HCT116 (cell line): ENCODE data around the gene ABCA6. TPM values are rescaled to one million over a fixed set of nuclear protein-coding genes. Genes with fewer than 3 reads are reported as not detected.

Experiments used
- ATAC-seq: fragments of 200-7000 bp; cut with Tn5 transposase; 2 replicates; pipeline ENCODE4 v1.9.1; 2020; ENCODE audit warnings: mild to moderate bottlenecking, moderate library complexity
- BruUV-seq: library from RNA; stranded (reverse); fragments of 400-500 nt; replicated peaks from 2 replicates; lab custom pipeline; 2021; lab: Mats Ljungman, UMichigan
- CTCF ChIA-PET: fragments of 300-600 bp; sonication (Branson Sonifier 250); formaldehyde crosslinking; loops from one replicate; lab custom pipeline; 2021; ENCODE audit warnings: antibody characterized with exemption; lab: Charles Lee
- POLR2A ChIA-PET: fragments of 300-600, 350-600 bp; sonication (Branson Sonifier 250); formaldehyde crosslinking; loops from one replicate; lab custom pipeline; 2021; ENCODE audit warnings: antibody characterized with exemption; lab: Charles Lee
- RAD21 ChIA-PET, 2 experiments: fragments of 300-600 bp; sonication (Branson Sonifier 250); formaldehyde crosslinking; loops; one replicate each; lab custom pipeline; 2023; ENCODE audit warnings: low total read pairs in 2 of 2; ENCODE audit not compliant: uncharacterized antibody in 2 of 2, unreplicated experiment in 2 of 2, low non-redundant PET in 1 of 2; lab: Charles Lee
- DNase-seq: peaks from one replicate; pipeline ENCODE4 v3.0.0-alpha.2; 2010; ENCODE audit warnings: low read depth, low spot score
- H2AFZ ChIP-seq: fragments of 200-600 bp; shearing (Covaris generic), sonication (generic); 2 replicates; pipeline ENCODE4 v1.6.1; 2017; ENCODE audit warnings: low read depth, mixed run types, mixed read lengths, antibody characterized with exemption, low read length; ENCODE audit not compliant: poor library complexity, severe bottlenecking
- H3K27ac ChIP-seq: 2 replicates; pipeline ENCODE4 v1.5.1; 2012; ENCODE audit warnings: low read depth, low read length
- H3K27me3 ChIP-seq: fragments of 200-600 bp; sonication (generic); 2 replicates; pipeline ENCODE4 v1.6.1; 2016; ENCODE audit warnings: mixed run types, low read length, mixed read lengths; ENCODE audit not compliant: insufficient read depth
- H3K36me3 ChIP-seq, 2 experiments: fragments of 200-500 bp in 1 of 2; fragments of 200-600 bp in 1 of 2; sonication (Bioruptor generic) in 1 of 2; sonication (generic) in 1 of 2; 2 replicates each; pipeline versions ENCODE4 v1.5.1 to v1.6.1; 2014 to 2016; ENCODE audit warnings: low read length in 2 of 2, inconsistent platforms in 1 of 2, mixed read lengths in 1 of 2, mixed run types in 1 of 2; ENCODE audit not compliant: insufficient read depth in 2 of 2, control insufficient read depth in 1 of 2
- H3K4me1 ChIP-seq, 2 experiments: fragments of 200-600 bp in 1 of 2; sonication (generic) in 1 of 2; 2 replicates each; pipeline versions ENCODE4 v1.5.1 to v1.6.1; 2012 to 2017; ENCODE audit warnings: low read length in 2 of 2, inconsistent platforms in 1 of 2, mild to moderate bottlenecking in 1 of 2, mixed read lengths in 1 of 2, mixed run types in 1 of 2, moderate library complexity in 1 of 2; ENCODE audit not compliant: insufficient read depth in 2 of 2, control insufficient read depth in 1 of 2
- H3K4me2 ChIP-seq: fragments of 200-600 bp; sonication (generic); 2 replicates; pipeline ENCODE4 v1.6.1; 2017; ENCODE audit warnings: mixed run types, low read length, mixed read lengths
- H3K4me3 ChIP-seq, 2 experiments: fragments of 200-600 bp in 1 of 2; sonication (generic) in 1 of 2; replicated peaks in 1 of 2; 2 replicates each; pipeline ENCODE4 v1.5.1; 2011 to 2016; ENCODE audit warnings: low read length in 2 of 2, control low read depth in 1 of 2, low read depth in 1 of 2, mild to moderate bottlenecking in 1 of 2, mixed read lengths in 1 of 2, mixed run types in 1 of 2
- H3K79me2 ChIP-seq: fragments of 200-600 bp; sonication (generic); 2 replicates; pipeline ENCODE4 v1.6.1; 2017; ENCODE audit warnings: mild to moderate bottlenecking, mixed run types, low read length, moderate library complexity, mixed read lengths; ENCODE audit not compliant: insufficient read depth
- H3K9ac ChIP-seq: fragments of 200-600 bp; sonication (generic); 2 replicates; pipeline ENCODE4 v1.6.1; 2016; ENCODE audit warnings: low read length, mixed read lengths
- H3K9me2 ChIP-seq: fragments of 200-600 bp; sonication (generic), shearing (Covaris generic); 2 replicates; pipeline ENCODE4 v1.6.1; 2017; ENCODE audit warnings: mixed run types, mild to moderate bottlenecking, moderate library complexity; ENCODE audit not compliant: insufficient read depth
- H3K9me3 ChIP-seq, 2 experiments: fragments of 200-500 bp in 1 of 2; fragments of 200-600 bp in 1 of 2; sonication (Bioruptor generic) in 1 of 2; sonication (generic) in 1 of 2; 2 replicates each; pipeline ENCODE4 v1.6.1; 2014 to 2017; ENCODE audit warnings: low read length in 2 of 2, mixed read lengths in 2 of 2, inconsistent platforms in 1 of 2, low read depth in 1 of 2, mild to moderate bottlenecking in 1 of 2, mixed run types in 1 of 2, moderate library complexity in 1 of 2; ENCODE audit not compliant: control insufficient read depth in 1 of 2, insufficient read depth in 1 of 2
- H4K20me1 ChIP-seq: fragments of 200-600 bp; sonication (generic), shearing (Covaris generic); 2 replicates; pipeline ENCODE4 v1.6.1; 2017; ENCODE audit warnings: mixed run types, mild to moderate bottlenecking, moderate library complexity; ENCODE audit not compliant: insufficient read depth
- CEBPB ChIP-seq: IDR thresholded peaks from 2 replicates; pipeline ENCODE4 v1.6.1; 2012; ENCODE audit warnings: low read depth
- EGR1 ChIP-seq: IDR thresholded peaks from 2 replicates; pipeline ENCODE4 v1.6.1; 2012; ENCODE audit warnings: low read depth
- EZH2 ChIP-seq: fragments of 200-600 bp; sonication (generic); IDR thresholded peaks from 2 replicates; pipeline ENCODE4 v1.6.1; 2017; ENCODE audit warnings: antibody characterized with exemption, mixed run types
- EZH2phosphoT487 ChIP-seq: fragments of 200-600 bp; IDR thresholded peaks from 2 replicates; pipeline ENCODE4 v1.6.1; 2018; ENCODE audit warnings: antibody characterized with exemption, borderline replicate concordance
- POLR2A ChIP-seq: IDR thresholded peaks from 2 replicates; pipeline ENCODE4 v1.7.0; 2011; ENCODE audit warnings: borderline replicate concordance; ENCODE audit not compliant: insufficient read depth, insufficient read length; ENCODE audit errors: extremely low read depth
- SP1 ChIP-seq: IDR thresholded peaks from 2 replicates; pipeline ENCODE4 v1.6.1; 2012; ENCODE audit warnings: low read depth
- YY1 ChIP-seq: IDR thresholded peaks from 2 replicates; pipeline ENCODE4 v1.6.1; 2011; ENCODE audit warnings: low read length, low read depth, moderate library complexity, mild to moderate bottlenecking; ENCODE audit not compliant: insufficient replicate concordance; ENCODE audit errors: extremely low read depth
- ZNF274 ChIP-seq: fragments of 200-500 bp; sonication (Bioruptor generic); IDR thresholded peaks from 2 replicates; pipeline ENCODE4 v1.6.1; 2014; ENCODE audit warnings: mild to moderate bottlenecking, low read depth, low read length, inconsistent platforms
- intact Hi-C: fragments of 100-400 bp; cut with micrococcal nuclease; formaldehyde crosslinking; loops from 2 replicates; pipeline ENCODE4 v1.10.0; 2022
- total RNA-seq: library from RNA; stranded (reverse); gene quantifications from one replicate; pipeline ENCODE4 v1.2.1, GENCODE V29; 2021; ENCODE audit not compliant: unreplicated experiment
- TF ChIP-seq, protein P1 (sequence below): IDR thresholded peaks from 2 replicates; pipeline ENCODE4 v1.6.1; 2012
- TF ChIP-seq, protein P2 (sequence below): IDR thresholded peaks from 2 replicates; pipeline ENCODE4 v1.6.1; 2012; ENCODE audit warnings: low read depth
- TF ChIP-seq, protein P3 (sequence below): IDR thresholded peaks from 2 replicates; pipeline ENCODE4 v1.6.1; 2012

ABCA6 gene
- total RNA-seq, 1 experiment from 2014 or later: 0.44 TPM

DNA sequence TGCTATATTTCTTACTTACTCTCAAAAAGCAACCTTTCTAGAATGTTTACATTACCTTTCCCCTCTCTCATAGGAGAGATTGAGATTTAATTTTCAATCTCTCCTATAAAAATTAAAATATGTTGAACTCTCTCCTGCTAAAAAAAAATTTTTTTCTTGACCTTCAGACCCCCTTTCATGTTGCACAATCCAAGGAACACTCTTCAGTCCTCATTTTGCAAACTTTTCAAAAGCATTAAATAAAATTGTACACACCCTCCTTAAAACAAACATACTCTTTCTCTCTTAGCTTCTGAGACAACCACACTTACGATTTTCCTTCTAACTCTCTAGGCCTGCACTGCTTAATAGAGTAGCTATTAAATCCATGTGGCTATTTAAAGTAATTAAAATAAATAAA is 8.6 kb upstream of the ABCA6 start:
- no peaks in the 10 kb centered on the region for H3K4me1 ChIP-seq
- POLR2A ChIA-PET: no interaction called here

More for the DNA sequence above, 8.6 kb upstream of the ABCA6 start:
- Histone ChIP-seq H2AFZ (no peak overlapping the region), H3K9me2 (no peaks in the 10 kb centered on the region), H3K36me3 (no peaks in the 10 kb centered on the region), H3K4me3 (no peak overlapping the region), H4K20me1 (no peaks in the 10 kb centered on the region), H3K4me2 (no peak overlapping the region), H3K79me2 (no peaks in the 10 kb centered on the region), H3K27me3 (no peaks in the 10 kb centered on the region), H3K9me3 (no peaks in the 10 kb centered on the region), H3K27ac (no peak overlapping the region), H3K9ac (no peak overlapping the region)
- ChIA-PET RAD21 (no interaction called here), CTCF (no interaction called here)
- no TSS peak for BruUV-seq
- no peak for ATAC-seq
- no peak for TF ChIP-seq CEBPB
- TF ChIP-seq EZH2phosphoT487: no peak
- TF ChIP-seq, protein P1, sequence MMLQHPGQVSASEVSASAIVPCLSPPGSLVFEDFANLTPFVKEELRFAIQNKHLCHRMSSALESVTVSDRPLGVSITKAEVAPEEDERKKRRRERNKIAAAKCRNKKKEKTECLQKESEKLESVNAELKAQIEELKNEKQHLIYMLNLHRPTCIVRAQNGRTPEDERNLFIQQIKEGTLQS: no peak
- TF ChIP-seq, protein P2, sequence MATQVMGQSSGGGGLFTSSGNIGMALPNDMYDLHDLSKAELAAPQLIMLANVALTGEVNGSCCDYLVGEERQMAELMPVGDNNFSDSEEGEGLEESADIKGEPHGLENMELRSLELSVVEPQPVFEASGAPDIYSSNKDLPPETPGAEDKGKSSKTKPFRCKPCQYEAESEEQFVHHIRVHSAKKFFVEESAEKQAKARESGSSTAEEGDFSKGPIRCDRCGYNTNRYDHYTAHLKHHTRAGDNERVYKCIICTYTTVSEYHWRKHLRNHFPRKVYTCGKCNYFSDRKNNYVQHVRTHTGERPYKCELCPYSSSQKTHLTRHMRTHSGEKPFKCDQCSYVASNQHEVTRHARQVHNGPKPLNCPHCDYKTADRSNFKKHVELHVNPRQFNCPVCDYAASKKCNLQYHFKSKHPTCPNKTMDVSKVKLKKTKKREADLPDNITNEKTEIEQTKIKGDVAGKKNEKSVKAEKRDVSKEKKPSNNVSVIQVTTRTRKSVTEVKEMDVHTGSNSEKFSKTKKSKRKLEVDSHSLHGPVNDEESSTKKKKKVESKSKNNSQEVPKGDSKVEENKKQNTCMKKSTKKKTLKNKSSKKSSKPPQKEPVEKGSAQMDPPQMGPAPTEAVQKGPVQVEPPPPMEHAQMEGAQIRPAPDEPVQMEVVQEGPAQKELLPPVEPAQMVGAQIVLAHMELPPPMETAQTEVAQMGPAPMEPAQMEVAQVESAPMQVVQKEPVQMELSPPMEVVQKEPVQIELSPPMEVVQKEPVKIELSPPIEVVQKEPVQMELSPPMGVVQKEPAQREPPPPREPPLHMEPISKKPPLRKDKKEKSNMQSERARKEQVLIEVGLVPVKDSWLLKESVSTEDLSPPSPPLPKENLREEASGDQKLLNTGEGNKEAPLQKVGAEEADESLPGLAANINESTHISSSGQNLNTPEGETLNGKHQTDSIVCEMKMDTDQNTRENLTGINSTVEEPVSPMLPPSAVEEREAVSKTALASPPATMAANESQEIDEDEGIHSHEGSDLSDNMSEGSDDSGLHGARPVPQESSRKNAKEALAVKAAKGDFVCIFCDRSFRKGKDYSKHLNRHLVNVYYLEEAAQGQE: no peak
- no peak for TF ChIP-seq EZH2
- TF ChIP-seq ZNF274: no peak
- no peak for TF ChIP-seq EGR1
- TF ChIP-seq, protein P3, sequence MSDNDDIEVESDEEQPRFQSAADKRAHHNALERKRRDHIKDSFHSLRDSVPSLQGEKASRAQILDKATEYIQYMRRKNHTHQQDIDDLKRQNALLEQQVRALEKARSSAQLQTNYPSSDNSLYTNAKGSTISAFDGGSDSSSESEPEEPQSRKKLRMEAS: no peak
- no peak for TF ChIP-seq POLR2A
- TF ChIP-seq YY1: no peak
- no peak for TF ChIP-seq SP1
- intact Hi-C loops: no loop called here
- DNase-seq: no peak
